RWPE1 (cell line): ENCODE results near the gene LMBR1.
"Not testable (repeated sequence)": the region's sequence is repeated elsewhere in the genome, so short reads cannot be mapped to it uniquely, and the experiment has no call there.

ENCODE experiments used
- CTCF ChIA-PET: fragments of 350-600 bp; sonication (Branson Sonifier 250); formaldehyde crosslinking; extraction: SDS; loops from one replicate; lab custom pipeline; 2021; lab: Yijun Ruan, JAX
- POLR2A ChIA-PET: fragments of 400-600 bp; formaldehyde crosslinking; extraction: SDS; loops from one replicate; lab custom pipeline; 2020; ENCODE audit warnings: antibody characterized with exemption; ENCODE audit not compliant: low non-redundant PET; lab: Yijun Ruan, JAX
- DNase-seq: peaks from one replicate; pipeline ENCODE4 v3.0.0; 2012; ENCODE audit warnings: low spot score
- H3K27ac ChIP-seq: fragments of 450-650 bp; 2 replicates; pipeline ENCODE4 v1.5.1; 2017
- CTCF ChIP-seq: fragments of 450-650 bp; conservative IDR thresholded peaks from 2 replicates; pipeline ENCODE4 v1.5.1; 2017; ENCODE audit warnings: low read depth, mild to moderate bottlenecking

The LMBR1 gene

GRCh38 chr7:156861212-156861611, 31.8 kb downstream of the LMBR1 start:
- no peak for DNase-seq
- TF ChIP-seq CTCF, result no peak
- ChIA-PET POLR2A (no interaction called here), CTCF (no interaction called here)
- H3K27ac ChIP-seq, result no peak overlapping the region

GRCh38 chr7:156860099-156860498, 32.9 kb downstream of the LMBR1 start:
- H3K27ac ChIP-seq, DNase-seq, POLR2A ChIA-PET, CTCF ChIA-PET: not testable (repeated sequence)

GRCh38 chr7:156858523-156858922, 34.5 kb downstream of the LMBR1 start:
- ChIA-PET CTCF (no interaction called here), POLR2A (no interaction called here)

GRCh38 chr7:156857757-156858156, 35.2 kb downstream of the LMBR1 start:
- no peak for TF ChIP-seq CTCF
- POLR2A ChIA-PET, result no interaction called here
- H3K27ac ChIP-seq, result no peak overlapping the region
- CTCF ChIA-PET, result no interaction called here
- no peak for DNase-seq

More at GRCh38 chr7:156858523-156858922, 34.5 kb downstream of the LMBR1 start:
- DNase-seq, result no peak
- H3K27ac ChIP-seq, result no peak overlapping the region
- TF ChIP-seq CTCF, result no peak

- POLR2A ChIA-PET, result no interaction called here
- TF ChIP-seq CTCF, result no peak
- CTCF ChIA-PET, result no interaction called here
Observed at GRCh38 chr7:156854654-156855053, 38.3 kb downstream of the LMBR1 start.

GRCh38 chr7:156848979-156849378, 44.0 kb downstream of the LMBR1 start:
- CTCF ChIA-PET, result no interaction called here
- no peak for TF ChIP-seq CTCF

More at GRCh38 chr7:156854654-156855053, 38.3 kb downstream of the LMBR1 start:
- H3K27ac ChIP-seq, result no peak overlapping the region
- DNase-seq, result no peak

GRCh38 chr7:156845379-156846101, 47.4 kb downstream of the LMBR1 start:
- no peak for TF ChIP-seq CTCF
- DNase-seq, result no peak
- ChIA-PET POLR2A (no interaction called here), CTCF (no interaction called here)
- no peak overlapping the region for H3K27ac ChIP-seq

More at GRCh38 chr7:156848979-156849378, 44.0 kb downstream of the LMBR1 start:
- POLR2A ChIA-PET, result no interaction called here
- H3K27ac ChIP-seq, result no peak overlapping the region
- no peak for DNase-seq

GRCh38 chr7:156843582-156843981, 49.4 kb downstream of the LMBR1 start:
- CTCF ChIA-PET, POLR2A ChIA-PET, H3K27ac ChIP-seq, DNase-seq: not testable (repeated sequence)
